MM.1S (cell line): ENCODE results near the gene DGCR6L.
"Not testable (repeated sequence)": the region's sequence is repeated elsewhere in the genome, so short reads cannot be mapped to it uniquely, and the experiment has no call there.

Experiments used
- DNase-seq: peaks from one replicate; pipeline ENCODE4 v3.0.0-alpha.2; 2015
- H2AFZ ChIP-seq: fragments of 300-600 bp; sonication (generic); 2 replicates; pipeline ENCODE4 v1.6.0; 2016; ENCODE audit warnings: antibody characterized with exemption, low read length
- H3F3A ChIP-seq: fragments of 300-600 bp; sonication (generic); 2 replicates; pipeline ENCODE4 v1.6.1; 2016; ENCODE audit warnings: mild to moderate bottlenecking, antibody characterized with exemption, low read length, moderate library complexity, mixed read lengths; ENCODE audit not compliant: insufficient read depth
- H3K27ac ChIP-seq: fragments of 300-600 bp; sonication (generic); 2 replicates; pipeline ENCODE4 v1.5.1; 2016; ENCODE audit warnings: mild to moderate bottlenecking, low read length
- H3K27me3 ChIP-seq: fragments of 300-600 bp; sonication (generic); replicated peaks from 2 replicates; pipeline ENCODE4 v1.6.0; 2016; ENCODE audit warnings: low read length; ENCODE audit not compliant: insufficient read depth
- H3K36me3 ChIP-seq: fragments of 300-600 bp; sonication (generic); replicated peaks from 2 replicates; pipeline ENCODE4 v1.6.1; 2016; ENCODE audit warnings: mild to moderate bottlenecking, low read length, mixed read lengths; ENCODE audit not compliant: insufficient read depth
- H3K4me1 ChIP-seq: fragments of 300-600 bp; sonication (generic); 2 replicates; pipeline ENCODE4 v1.6.1; 2016; ENCODE audit warnings: low read length, mixed read lengths
- H3K4me2 ChIP-seq: fragments of 300-600 bp; sonication (generic); 2 replicates; pipeline ENCODE4 v1.6.0; 2016; ENCODE audit warnings: low read depth, low read length
- H3K4me3 ChIP-seq: fragments of 300-600 bp; sonication (generic); 2 replicates; pipeline ENCODE4 v1.5.1; 2016; ENCODE audit warnings: low read length, mixed read lengths
- H3K79me2 ChIP-seq: fragments of 300-600 bp; sonication (generic); 2 replicates; pipeline ENCODE4 v1.6.1; 2016; ENCODE audit warnings: mixed run types, low read length, mixed read lengths
- H3K9ac ChIP-seq: fragments of 300-600 bp; sonication (generic); 2 replicates; pipeline ENCODE4 v1.6.1; 2016; ENCODE audit warnings: low read length, mixed read lengths
- H3K9me2 ChIP-seq: fragments of 300-600 bp; sonication (generic); replicated peaks from 2 replicates; pipeline ENCODE4 v1.6.1; 2016; ENCODE audit warnings: mild to moderate bottlenecking, low read length, mixed read lengths; ENCODE audit not compliant: insufficient read depth
- H3K9me3 ChIP-seq: fragments of 300-600 bp; sonication (generic); replicated peaks from 2 replicates; pipeline ENCODE4 v1.6.1; 2016; ENCODE audit warnings: mild to moderate bottlenecking, low read length, mixed read lengths; ENCODE audit not compliant: insufficient read depth
- H4K20me1 ChIP-seq: fragments of 300-600 bp; sonication (generic); 2 replicates; pipeline ENCODE4 v1.6.1; 2016; ENCODE audit warnings: mild to moderate bottlenecking, low read length, moderate library complexity, mixed read lengths; ENCODE audit not compliant: insufficient read depth
- CTCF ChIP-seq: fragments of 300-600 bp; sonication (generic); IDR thresholded peaks from 2 replicates; pipeline ENCODE4 v1.5.1; 2016; ENCODE audit warnings: antibody characterized with exemption, low read length, mixed read lengths
- EZH2 ChIP-seq: fragments of 300-600 bp; sonication (generic); optimal IDR thresholded peaks from 2 replicates; pipeline ENCODE3; 2017; ENCODE audit warnings: low read depth, mild to moderate bottlenecking, antibody characterized with exemption, low read length, mixed read lengths

DGCR6L gene

GRCh38 chr22:20315337-20316216 lies 4.3 kb downstream of the DGCR6L start:
- Histone ChIP-seq H3K27ac (no peak overlapping the region), H3K4me2 (no peak overlapping the region), H3K79me2 (peaks cover 27% of the 10 kb centered on the region), H4K20me1 (no peaks in the 10 kb centered on the region), H3K9me2 (no peaks in the 10 kb centered on the region), H3K4me3 (no peak overlapping the region), H3K9me3 (no peaks in the 10 kb centered on the region), H2AFZ (no peak overlapping the region), H3K4me1 (peaks cover 5% of the 10 kb centered on the region; the same call in 1 of the 2 replicates), H3K9ac (no peak overlapping the region), H3K36me3 (no peaks in the 10 kb centered on the region), H3K27me3 (no peaks in the 10 kb centered on the region), H3F3A (no peaks in the 10 kb centered on the region)
- TF ChIP-seq EZH2 = no peak
- no peak for TF ChIP-seq CTCF
- DNase-seq = no peak

DNA sequence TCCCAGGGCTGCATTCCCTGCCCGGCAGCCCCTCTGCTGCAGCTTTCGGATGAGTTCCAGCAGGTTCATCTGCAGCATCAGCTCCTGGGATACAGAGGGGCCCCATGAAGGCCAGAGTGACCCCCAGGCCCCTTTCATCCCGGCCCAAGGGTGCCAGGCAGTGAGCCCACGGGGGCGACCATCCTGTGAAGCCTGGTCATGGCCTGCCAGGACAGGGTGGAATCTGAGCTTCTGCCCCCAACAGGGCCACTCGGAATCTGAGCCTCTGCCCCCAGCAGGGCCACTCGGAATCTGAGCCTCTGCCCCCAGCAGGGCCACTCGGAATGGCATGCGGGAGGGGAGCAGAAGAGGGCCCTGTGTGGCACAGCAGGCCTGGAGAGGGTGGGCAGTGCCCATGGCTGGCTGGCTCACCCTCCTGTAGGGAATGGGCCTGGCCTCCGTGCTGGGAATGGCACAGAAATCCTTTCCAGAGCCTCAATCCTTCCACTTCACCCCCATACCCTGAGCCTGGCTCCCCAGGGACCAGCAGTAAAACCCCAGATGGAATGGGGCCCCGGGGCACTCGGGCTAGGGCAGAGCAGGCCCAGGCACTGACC lies 5.0 kb downstream of the DGCR6L start:
- H3K4me2 ChIP-seq, H3K4me1 ChIP-seq, H3K27ac ChIP-seq, DNase-seq, H3K9me3 ChIP-seq, H3K36me3 ChIP-seq, H3K9me2 ChIP-seq, H4K20me1 ChIP-seq, H3K27me3 ChIP-seq, H3K4me3 ChIP-seq, H2AFZ ChIP-seq, H3K9ac ChIP-seq, H3F3A ChIP-seq: not testable (repeated sequence)
- peaks cover 22% of the 10 kb centered on the region for H3K79me2 ChIP-seq

GRCh38 chr22:20314206-20314605 lies 5.7 kb downstream of the DGCR6L start:
- H3K36me3 ChIP-seq, H3K27me3 ChIP-seq: not testable (repeated sequence)

GRCh38 chr22:20313306-20314077 lies 6.4 kb downstream of the DGCR6L start:
- not testable (repeated sequence) for H3K9ac ChIP-seq, H2AFZ ChIP-seq, H3K36me3 ChIP-seq, H3K27ac ChIP-seq, H3K9me2 ChIP-seq, H4K20me1 ChIP-seq, H3K9me3 ChIP-seq, H3K27me3 ChIP-seq, H3K4me2 ChIP-seq, H3K4me1 ChIP-seq, H3K4me3 ChIP-seq, DNase-seq, H3F3A ChIP-seq
- peaks cover 11% of the 10 kb centered on the region for H3K79me2 ChIP-seq

More at GRCh38 chr22:20314206-20314605, 5.7 kb downstream of the DGCR6L start:
- H3K9ac ChIP-seq, H4K20me1 ChIP-seq, H3F3A ChIP-seq, DNase-seq, H3K4me2 ChIP-seq, H2AFZ ChIP-seq, H3K4me1 ChIP-seq, H3K4me3 ChIP-seq, H3K9me2 ChIP-seq, H3K27ac ChIP-seq, H3K9me3 ChIP-seq: not testable (repeated sequence)
- peaks cover 18% of the 10 kb centered on the region for H3K79me2 ChIP-seq
